Measurements from ENCODE around the gene CFAP46.

GRCh38 chr10:132848291-132848701 lies 94.1 kb downstream of the CFAP46 start:
- no peak for TF ChIP-seq GATA2 (IDR thresholded peaks at IDR 0.05; ENCODE audit: low read depth, low read length)
- no peak for TF ChIP-seq GATA3 (IDR thresholded peaks at IDR 0.05; ENCODE audit: low read depth, low read length)

Data from SH-SY5Y (cell line).